ENCODE measurements around the gene CLP1.
"Not testable (repeated sequence)": the region's sequence is repeated elsewhere in the genome, so short reads cannot be mapped to it uniquely, and the experiment has no call there.

Gene CLP1

GRCh38 chr11:57641011-57641807 is 16.4 kb upstream of the CLP1 start:
- peak; percentile 68 for DNase-seq

GRCh38 chr11:57643802-57644201 is 13.8 kb upstream of the CLP1 start:
- DNase-seq, result no peak

- DNase-seq, result no peak
These were observed 12.5 kb upstream of the CLP1 start for GRCh38 chr11:57644748-57645688.

- DNase-seq, result no peak
These were observed 11.9 kb upstream of the CLP1 start for GRCh38 chr11:57645689-57646085.

GRCh38 chr11:57646194-57646798 is 11.3 kb upstream of the CLP1 start:
- no peak for DNase-seq

GRCh38 chr11:57646799-57647303 is 10.7 kb upstream of the CLP1 start:
- no peak for DNase-seq

- no peak for DNase-seq
These were observed 10.2 kb upstream of the CLP1 start for GRCh38 chr11:57647372-57647771.

GRCh38 chr11:57647960-57648800 is 9.4 kb upstream of the CLP1 start:
- no peak for DNase-seq

GRCh38 chr11:57648801-57649735 is 8.5 kb upstream of the CLP1 start:
- DNase-seq, result no peak

- peak; percentile 57 for DNase-seq
These were observed 7.5 kb upstream of the CLP1 start, which contains the start of gene YPEL4 for GRCh38 chr11:57649826-57650738. Gene YPEL4, minus strand, starts transcription at chr11:57649912. Its CDS starts 2,805 bp downstream, at chr11:57647107.

- peak; percentile 39 for DNase-seq
These were observed 6.8 kb upstream of the CLP1 start for GRCh38 chr11:57650739-57651090.

- DNase-seq, result no peak
These were observed 6.2 kb upstream of the CLP1 start for GRCh38 chr11:57651408-57651807.

- DNase-seq, result not testable (repeated sequence)
These were observed 5.3 kb upstream of the CLP1 start for GRCh38 chr11:57652230-57652629.

GRCh38 chr11:57652662-57653061 is 4.9 kb upstream of the CLP1 start:
- DNase-seq, result no peak

- DNase-seq, result no peak
These were observed 4.4 kb upstream of the CLP1 start for GRCh38 chr11:57653163-57653562.

- DNase-seq, result no peak
These were observed 723 bp upstream of the CLP1 start for GRCh38 chr11:57656885-57657193.

GRCh38 chr11:57658023-57658361 is 430 bp downstream of the CLP1 start:
- DNase-seq, result no peak

GRCh38 chr11:57659669-57660068 is 2.1 kb downstream of the CLP1 start:
- DNase-seq, result no peak

- no peak for DNase-seq
These were observed 5.3 kb downstream of the CLP1 start for GRCh38 chr11:57662893-57663292.

GRCh38 chr11:57663975-57664374 is 6.4 kb downstream of the CLP1 start:
- DNase-seq, result no peak

All from kidney glomerular epithelial cell (primary cell).